NCI-H748 treated with DMSO at 0.1 percent for 48 hours (cell line): ENCODE data around the gene FAM20B.
"Not testable (repeated sequence)": the region's sequence is repeated elsewhere in the genome, so short reads cannot be mapped to it uniquely, and the experiment has no call there.

Source experiments
- DNase-seq: peaks from one replicate; lab custom pipeline; 2025; lab: John Stamatoyannopoulos, UW

Gene FAM20B

GRCh38 chr1:179023946-179024650 is 1.6 kb upstream of the FAM20B start:
- no peak for DNase-seq

GRCh38 chr1:179025975-179026812 is 500 bp downstream of the FAM20B start:
- DNase-seq = no peak

- DNase-seq = no peak
Observed at GRCh38 chr1:179026813-179027669, 1.3 kb downstream of the FAM20B start.

GRCh38 chr1:179029321-179029759 is 3.6 kb downstream of the FAM20B start:
- DNase-seq = no peak

- DNase-seq = no peak
Observed at GRCh38 chr1:179030130-179030529, 4.4 kb downstream of the FAM20B start.

- no peak for DNase-seq
Observed at GRCh38 chr1:179030683-179031082, 5.0 kb downstream of the FAM20B start.

- no peak for DNase-seq
Observed at GRCh38 chr1:179031284-179031683, 5.6 kb downstream of the FAM20B start.

- DNase-seq = no peak
Observed at GRCh38 chr1:179031855-179032513, 6.3 kb downstream of the FAM20B start.

- no peak for DNase-seq
Observed at GRCh38 chr1:179034720-179035119, 9.0 kb downstream of the FAM20B start.

GRCh38 chr1:179036844-179037465 is 11.3 kb downstream of the FAM20B start:
- DNase-seq = no peak

- DNase-seq = no peak
Observed at GRCh38 chr1:179038528-179039281, 13.0 kb downstream of the FAM20B start.

- DNase-seq = not testable (repeated sequence)
Observed at GRCh38 chr1:179039502-179040174, 13.9 kb downstream of the FAM20B start.

GRCh38 chr1:179040175-179040551 is 14.5 kb downstream of the FAM20B start:
- not testable (repeated sequence) for DNase-seq

- DNase-seq = no peak
Observed at GRCh38 chr1:179042087-179042486, 16.4 kb downstream of the FAM20B start.

- DNase-seq = no peak
Observed at GRCh38 chr1:179042700-179043099, 17.0 kb downstream of the FAM20B start.

GRCh38 chr1:179043266-179043665 is 17.6 kb downstream of the FAM20B start:
- DNase-seq = no peak

GRCh38 chr1:179043907-179044306 is 18.2 kb downstream of the FAM20B start:
- no peak for DNase-seq

GRCh38 chr1:179046808-179047635 is 21.3 kb downstream of the FAM20B start:
- no peak for DNase-seq

- DNase-seq = no peak
Observed at GRCh38 chr1:179047636-179047997, 21.9 kb downstream of the FAM20B start.
